Neural cell (in vitro differentiated cells): ENCODE results near the gene GREM1. TPM values are rescaled to one million over a fixed set of nuclear protein-coding genes. Genes with fewer than 3 reads are reported as not detected.

ENCODE experiments used
- H2AFZ ChIP-seq: fragments of 200-600, 300-800 bp; sonication (generic), shearing (Covaris generic); 2 replicates; pipeline ENCODE4 v1.6.0; 2014; ENCODE audit warnings: low read depth, mild to moderate bottlenecking, antibody characterized with exemption, low read length, moderate library complexity
- H3F3A ChIP-seq: fragments of 200-600 bp; shearing (Covaris generic); 2 replicates; pipeline ENCODE4 v1.6.1; 2016; ENCODE audit warnings: mild to moderate bottlenecking, moderate library complexity, mixed read lengths, antibody characterized with exemption, low read length; ENCODE audit not compliant: insufficient read depth, poor library complexity, severe bottlenecking
- H3K27ac ChIP-seq: fragments of 200-600, 300-800 bp; sonication (generic), shearing (Covaris generic); 2 replicates; pipeline ENCODE4 v1.5.1; 2014; ENCODE audit warnings: mild to moderate bottlenecking, low read length, moderate library complexity
- H3K27me3 ChIP-seq: fragments of 300-800, 200-600 bp; sonication (generic), shearing (Covaris generic); 2 replicates; pipeline ENCODE4 v1.6.0; 2014; ENCODE audit warnings: mild to moderate bottlenecking, low read depth, low read length, moderate library complexity; ENCODE audit not compliant: insufficient read depth
- H3K36me3 ChIP-seq: fragments of 300-800, 200-600 bp; sonication (generic), shearing (Covaris generic); 2 replicates; pipeline ENCODE4 v1.5.1; 2014; ENCODE audit warnings: mild to moderate bottlenecking, antibody characterized with exemption, low read length, moderate library complexity; ENCODE audit not compliant: insufficient read depth
- H3K4me2 ChIP-seq: fragments of 300-800, 200-600 bp; sonication (generic), shearing (Covaris generic); 2 replicates; pipeline ENCODE4 v1.6.0; 2014; ENCODE audit warnings: mild to moderate bottlenecking, low read length
- H3K4me3 ChIP-seq: fragments of 300-800, 200-600 bp; sonication (generic), shearing (Covaris generic); 2 replicates; pipeline ENCODE4 v1.5.1; 2014; ENCODE audit warnings: mild to moderate bottlenecking, low read length, moderate library complexity
- H3K79me2 ChIP-seq: fragments of 200-600 bp; shearing (Covaris generic); replicated peaks from 2 replicates; pipeline ENCODE4 v1.6.0; 2014; ENCODE audit warnings: mild to moderate bottlenecking, low read length, moderate library complexity; ENCODE audit not compliant: insufficient read depth
- H3K9ac ChIP-seq: fragments of 300-800, 200-600 bp; sonication (generic), shearing (Covaris generic); 2 replicates; pipeline ENCODE4 v1.6.1; 2016; ENCODE audit warnings: mild to moderate bottlenecking, low read length, mixed read lengths
- H3K9me2 ChIP-seq: fragments of 200-600 bp; shearing (Covaris generic); 2 replicates; pipeline ENCODE4 v1.6.1; 2016; ENCODE audit warnings: mild to moderate bottlenecking, low read length, mixed read lengths; ENCODE audit not compliant: insufficient read depth
- H3K9me3 ChIP-seq: fragments of 200-600, 300-800 bp; sonication (generic), shearing (Covaris generic); 2 replicates; pipeline ENCODE4 v1.6.1; 2016; ENCODE audit warnings: mild to moderate bottlenecking, mixed run types, low read length, moderate library complexity, mixed read lengths
- H4K20me1 ChIP-seq: fragments of 200-600 bp; shearing (Covaris generic); 2 replicates; pipeline ENCODE4 v1.6.1; 2016; ENCODE audit warnings: mild to moderate bottlenecking, mixed run types; ENCODE audit not compliant: insufficient read depth
- CTCF ChIP-seq: fragments of 450-650 bp; IDR thresholded peaks from 2 replicates; pipeline ENCODE4 v1.5.1; 2014; ENCODE audit warnings: antibody characterized with exemption, mild to moderate bottlenecking, moderate library complexity; ENCODE audit not compliant: poor library complexity, severe bottlenecking
- EP300 ChIP-seq: fragments of 450-650 bp; conservative IDR thresholded peaks from 2 replicates; pipeline ENCODE4 v1.6.1; 2014; ENCODE audit warnings: antibody characterized with exemption, mild to moderate bottlenecking, moderate library complexity; ENCODE audit not compliant: poor library complexity, severe bottlenecking
- EZH2 ChIP-seq: fragments of 200-600, 300-800 bp; shearing (Covaris generic), sonication (generic); IDR thresholded peaks from 2 replicates; pipeline ENCODE4 v1.6.1; 2014; ENCODE audit warnings: antibody characterized with exemption, low read length, borderline replicate concordance, mild to moderate bottlenecking; ENCODE audit not compliant: insufficient read depth, poor library complexity, severe bottlenecking
- MXI1 ChIP-seq: fragments of 450-650 bp; conservative IDR thresholded peaks from 2 replicates; pipeline ENCODE4 v1.6.1; 2014; ENCODE audit warnings: antibody characterized with exemption, mild to moderate bottlenecking; ENCODE audit not compliant: poor library complexity, severe bottlenecking
- POLR2AphosphoS5 ChIP-seq: IDR thresholded peaks from 2 replicates; pipeline ENCODE4 v1.6.1; 2012
- RAD21 ChIP-seq: fragments of 450-650 bp; conservative IDR thresholded peaks from 2 replicates; pipeline ENCODE4 v1.6.1; 2014; ENCODE audit warnings: antibody characterized with exemption, mild to moderate bottlenecking, moderate library complexity
- TAF1 ChIP-seq: IDR thresholded peaks from 2 replicates; pipeline ENCODE4 v1.6.1; 2012; ENCODE audit warnings: low read depth
- polyA minus RNA-seq: library from RNA; depleted of rRNA, polyadenylated mRNA; stranded (reverse); fragments of >200 nt; gene quantifications from 2 replicates; pipeline ENCODE4 v1.2.3, GENCODE V29; 2014
- polyA plus RNA-seq: library from polyadenylated mRNA; depleted of rRNA; stranded (reverse); fragments of >200 nt; gene quantifications from 2 replicates; pipeline ENCODE4 v1.2.3, GENCODE V29; 2014
- TF ChIP-seq, protein P1 (sequence below): IDR thresholded peaks from 2 replicates; pipeline ENCODE4 v1.6.1; 2012; ENCODE audit warnings: borderline replicate concordance

GREM1 gene
- polyA plus RNA-seq (0.16 and 0.40 TPM in 2 replicates), polyA minus RNA-seq (not detected in 2 replicates)

GRCh38 chr15:32717426-32718226 lies at the start of gene GREM1:
TSS of gene GREM1 (plus strand) at chr15:32718004. CDS start at chr15:32730691, 12,687 bp downstream.
- H3K79me2 ChIP-seq: no peaks in the 10 kb centered on the region
- H4K20me1 ChIP-seq: no peaks in the 10 kb centered on the region
- H3K4me2 ChIP-seq: peak within 1 kb of the TSS; percentile 30
- TF ChIP-seq MXI1 (peak; percentile 82), RAD21 (no peak)
- H2AFZ ChIP-seq: no peak within 1 kb of the TSS
- H3K4me3 ChIP-seq: peak within 1 kb of the TSS; percentile 68
- no peaks in the 10 kb centered on the region for H3K9me2 ChIP-seq
- no peaks in the 10 kb centered on the region for H3K36me3 ChIP-seq
- no peaks in the 10 kb centered on the region for H3F3A ChIP-seq
- no peaks in the 10 kb centered on the region for H3K9me3 ChIP-seq
- H3K27me3 ChIP-seq: peaks cover 81% of the 10 kb centered on the region
- no peak within 1 kb of the TSS for H3K27ac ChIP-seq
- H3K9ac ChIP-seq: peak within 1 kb of the TSS; percentile 42

DNA sequence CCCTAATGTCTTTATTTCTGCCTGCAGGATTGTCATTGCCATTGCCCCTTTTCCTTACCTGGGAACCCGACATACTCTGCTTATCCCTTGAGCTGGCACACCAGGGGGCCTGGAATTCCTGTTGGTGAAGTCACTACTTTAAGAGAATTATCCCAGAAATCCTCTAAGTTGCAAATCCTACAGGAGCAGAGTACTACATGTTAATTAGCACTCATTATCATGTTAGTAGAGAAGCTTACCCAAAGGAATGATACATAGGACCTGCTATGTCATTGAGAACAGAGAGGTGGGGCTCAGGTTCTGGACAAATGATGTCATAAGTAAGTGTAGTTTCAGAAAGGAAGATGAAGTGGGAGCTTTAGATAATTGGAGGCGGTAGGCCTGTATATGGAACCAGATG lies 48.9 kb upstream of the GREM1 start:
- no peak for TF ChIP-seq EZH2
- no peak for TF ChIP-seq TAF1
- H3K27ac ChIP-seq: no peak overlapping the region
- no peaks in the 10 kb centered on the region for H4K20me1 ChIP-seq
- H3K9me3 ChIP-seq: no peaks in the 10 kb centered on the region
- no peak overlapping the region for H3K9ac ChIP-seq
- no peaks in the 10 kb centered on the region for H3F3A ChIP-seq
- H3K36me3 ChIP-seq: no peaks in the 10 kb centered on the region
- H3K27me3 ChIP-seq: no peaks in the 10 kb centered on the region
- no peak overlapping the region for H3K4me3 ChIP-seq
- H3K4me2 ChIP-seq: no peak overlapping the region
- no peaks in the 10 kb centered on the region for H3K79me2 ChIP-seq
- H2AFZ ChIP-seq: no peak overlapping the region
- no peaks in the 10 kb centered on the region for H3K9me2 ChIP-seq

GRCh38 chr15:32669896-32670611 lies 47.8 kb upstream of the GREM1 start:
- H4K20me1 ChIP-seq: no peaks in the 10 kb centered on the region
- no peak overlapping the region for H3K27ac ChIP-seq
- H3F3A ChIP-seq: no peaks in the 10 kb centered on the region
- no peaks in the 10 kb centered on the region for H3K9me3 ChIP-seq
- H3K9ac ChIP-seq: no peak overlapping the region
- H3K4me2 ChIP-seq: no peak overlapping the region
- no peaks in the 10 kb centered on the region for H3K79me2 ChIP-seq
- no peaks in the 10 kb centered on the region for H3K9me2 ChIP-seq
- H3K36me3 ChIP-seq: no peaks in the 10 kb centered on the region
- no peaks in the 10 kb centered on the region for H3K27me3 ChIP-seq
- no peak overlapping the region for H3K4me3 ChIP-seq
- H2AFZ ChIP-seq: no peak overlapping the region
- TF ChIP-seq, protein P1, sequence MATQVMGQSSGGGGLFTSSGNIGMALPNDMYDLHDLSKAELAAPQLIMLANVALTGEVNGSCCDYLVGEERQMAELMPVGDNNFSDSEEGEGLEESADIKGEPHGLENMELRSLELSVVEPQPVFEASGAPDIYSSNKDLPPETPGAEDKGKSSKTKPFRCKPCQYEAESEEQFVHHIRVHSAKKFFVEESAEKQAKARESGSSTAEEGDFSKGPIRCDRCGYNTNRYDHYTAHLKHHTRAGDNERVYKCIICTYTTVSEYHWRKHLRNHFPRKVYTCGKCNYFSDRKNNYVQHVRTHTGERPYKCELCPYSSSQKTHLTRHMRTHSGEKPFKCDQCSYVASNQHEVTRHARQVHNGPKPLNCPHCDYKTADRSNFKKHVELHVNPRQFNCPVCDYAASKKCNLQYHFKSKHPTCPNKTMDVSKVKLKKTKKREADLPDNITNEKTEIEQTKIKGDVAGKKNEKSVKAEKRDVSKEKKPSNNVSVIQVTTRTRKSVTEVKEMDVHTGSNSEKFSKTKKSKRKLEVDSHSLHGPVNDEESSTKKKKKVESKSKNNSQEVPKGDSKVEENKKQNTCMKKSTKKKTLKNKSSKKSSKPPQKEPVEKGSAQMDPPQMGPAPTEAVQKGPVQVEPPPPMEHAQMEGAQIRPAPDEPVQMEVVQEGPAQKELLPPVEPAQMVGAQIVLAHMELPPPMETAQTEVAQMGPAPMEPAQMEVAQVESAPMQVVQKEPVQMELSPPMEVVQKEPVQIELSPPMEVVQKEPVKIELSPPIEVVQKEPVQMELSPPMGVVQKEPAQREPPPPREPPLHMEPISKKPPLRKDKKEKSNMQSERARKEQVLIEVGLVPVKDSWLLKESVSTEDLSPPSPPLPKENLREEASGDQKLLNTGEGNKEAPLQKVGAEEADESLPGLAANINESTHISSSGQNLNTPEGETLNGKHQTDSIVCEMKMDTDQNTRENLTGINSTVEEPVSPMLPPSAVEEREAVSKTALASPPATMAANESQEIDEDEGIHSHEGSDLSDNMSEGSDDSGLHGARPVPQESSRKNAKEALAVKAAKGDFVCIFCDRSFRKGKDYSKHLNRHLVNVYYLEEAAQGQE: no peak
- TF ChIP-seq POLR2AphosphoS5 (no peak), RAD21 (no peak), TAF1 (no peak), CTCF (no peak), EP300 (no peak)
